Fibroblast of skin of left quadriceps (primary cell): ENCODE data around the gene TAF9.
"Not testable (repeated sequence)": the region's sequence is repeated elsewhere in the genome, so short reads cannot be mapped to it uniquely, and the experiment has no call there.

ENCODE experiments used
- DNase-seq, 2 experiments: peaks; one replicate each; pipeline ENCODE4 v3.0.0-alpha.2; 2013; ENCODE audit warnings: low read depth in 2 of 2

Gene TAF9

GRCh38 chr5:69369340-69370121 lies at the start of gene TAF9, which contains the start of the genes AK6 and RAD17:
TSS of gene TAF9 (minus strand) at chr5:69369520. CDS start at chr5:69365737, 3,783 bp downstream.
TSS of gene AK6 (minus strand) at chr5:69369520. CDS start at chr5:69369490, 30 bp downstream.
TSS of gene RAD17 (plus strand) at chr5:69369818. CDS start at chr5:69372209, 2,391 bp downstream.
- peak; percentile 79 to 81 for DNase-seq

- DNase-seq, result no peak
Measured at GRCh38 chr5:69418554-69418953, 49.2 kb upstream of the TAF9 start.

GRCh38 chr5:69416699-69417098 lies 47.4 kb upstream of the TAF9 start:
- DNase-seq, result no peak

DNA sequence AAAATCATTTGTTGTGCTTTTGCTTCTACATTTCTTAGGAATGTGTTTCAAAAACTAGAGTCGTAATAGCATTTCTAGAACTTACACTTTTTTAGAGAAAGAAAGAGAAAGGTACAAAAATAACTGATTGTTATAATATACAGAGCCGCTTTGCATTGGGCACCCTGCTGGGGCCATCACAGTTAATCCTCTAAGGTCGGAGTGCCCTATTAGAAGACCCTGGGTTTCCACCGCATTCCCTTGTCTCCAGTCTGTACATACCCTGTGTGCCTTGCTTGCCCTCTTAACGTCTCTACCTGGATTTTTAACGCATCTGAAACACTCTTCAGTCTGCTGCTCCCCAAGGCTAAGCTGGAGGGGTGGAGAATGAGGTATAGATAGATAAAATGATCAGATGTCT lies 46.9 kb upstream of the TAF9 start:
- DNase-seq, result no peak

GRCh38 chr5:69415584-69415958 lies 46.3 kb upstream of the TAF9 start:
- no peak for DNase-seq

DNA sequence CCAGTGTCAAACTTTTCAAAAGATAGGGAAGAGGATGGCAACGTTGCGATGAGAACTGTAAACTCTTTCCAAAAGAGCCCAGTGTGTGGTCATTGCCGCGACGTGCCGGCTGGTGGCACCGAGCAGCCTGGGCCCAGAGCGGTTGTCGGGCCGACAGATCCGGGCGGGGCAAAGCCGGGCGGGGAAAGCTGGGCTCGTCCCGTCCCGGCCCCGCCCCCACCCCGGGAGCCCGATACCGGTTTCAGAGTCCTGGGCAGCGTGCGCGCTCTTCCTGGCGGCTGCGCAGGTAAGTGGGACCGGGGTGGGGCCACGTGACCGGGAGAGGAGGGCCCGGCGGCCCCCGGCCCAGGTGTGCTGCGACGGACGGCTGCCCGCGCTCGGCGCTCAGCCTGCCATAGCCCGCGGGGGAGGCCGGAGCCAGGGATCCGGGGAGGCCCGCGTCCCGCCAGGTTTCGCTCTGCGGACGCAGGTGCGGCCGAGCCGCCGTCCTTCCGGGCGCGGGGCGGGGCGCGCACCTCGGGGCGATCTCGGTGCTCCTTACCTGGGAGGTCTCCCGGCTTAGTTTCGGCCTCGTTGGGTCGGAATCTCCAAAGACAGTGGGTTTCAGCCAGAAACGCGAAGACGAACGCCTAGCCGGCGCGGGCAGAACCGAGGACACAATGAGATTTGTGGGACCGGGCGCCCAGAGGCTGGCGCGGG lies 45.7 kb upstream of the TAF9 start, which contains the start of gene MARVELD2:
Gene MARVELD2, plus strand, starts transcription at position 232 of the 699 bp plus-strand sequence. CDS start 4,270 bp downstream, outside the sequence.
- DNase-seq, result no peak

GRCh38 chr5:69404659-69405330 lies 35.5 kb upstream of the TAF9 start:
- no peak for DNase-seq

- no peak for DNase-seq
Measured at GRCh38 chr5:69378376-69378775, 9.1 kb upstream of the TAF9 start.

DNA sequence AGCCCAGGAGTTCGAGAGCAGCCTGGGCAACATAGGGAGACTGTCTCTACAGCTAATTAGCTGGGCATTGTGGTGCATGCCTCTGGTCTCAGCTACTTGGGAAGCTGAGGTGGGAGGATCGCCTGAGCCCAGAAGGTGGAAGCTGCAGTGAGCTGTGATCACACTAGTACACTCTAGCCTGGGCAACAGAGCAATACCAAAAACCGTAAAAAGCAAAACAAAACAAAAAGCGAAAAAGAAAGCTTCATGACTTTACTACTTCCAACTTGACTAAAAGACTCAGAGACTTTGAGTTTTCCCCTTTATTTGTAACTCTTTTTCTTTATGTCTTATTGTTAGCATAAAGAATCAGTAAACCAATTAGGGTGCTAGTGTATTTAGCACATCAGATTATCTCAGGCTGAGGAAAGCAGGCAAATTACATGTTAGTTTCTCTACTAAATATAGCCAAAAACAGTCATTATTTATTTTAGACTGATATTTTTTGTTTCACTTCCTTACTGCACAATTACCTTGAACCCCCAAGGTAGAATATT lies 5.7 kb upstream of the TAF9 start:
- no peak for DNase-seq

DNA sequence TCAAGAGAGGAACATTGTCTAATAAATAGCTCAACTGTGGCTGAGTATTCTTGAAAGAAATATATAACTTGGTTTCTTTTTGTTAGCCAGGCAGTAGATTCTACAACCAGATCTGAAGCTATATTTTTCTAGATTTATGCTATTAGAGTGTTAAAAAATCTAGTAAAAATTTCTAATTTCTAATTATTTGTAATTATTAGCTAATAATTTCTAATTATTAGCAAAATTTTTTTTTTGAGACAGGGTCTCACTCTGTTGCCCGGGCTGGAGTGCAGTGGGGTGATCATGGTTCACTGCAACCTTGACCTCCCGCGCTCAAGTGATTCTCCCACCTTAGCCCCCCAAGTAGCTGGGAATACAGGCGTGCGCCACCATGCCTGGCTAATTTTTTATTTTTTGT lies 3.1 kb upstream of the TAF9 start:
- no peak for DNase-seq

DNA sequence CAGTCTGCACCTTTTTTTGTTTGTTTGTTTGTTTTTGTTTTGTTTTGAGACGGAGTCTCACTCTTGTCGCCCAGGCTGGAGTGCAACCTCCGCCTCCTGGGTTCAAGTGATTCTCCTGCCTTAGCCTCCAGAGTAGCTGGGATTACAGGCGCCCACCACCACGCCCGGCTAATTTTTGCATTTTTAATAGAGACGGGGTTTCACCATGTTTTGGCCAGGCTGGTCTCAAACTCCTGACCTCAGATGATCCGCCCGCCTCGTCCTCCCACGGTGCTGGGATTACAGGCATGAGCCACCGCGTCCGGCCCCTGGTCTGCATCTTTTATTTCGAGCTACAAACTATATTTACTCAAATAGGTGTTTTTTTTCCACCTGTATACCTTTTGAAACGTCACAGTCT lies 1.0 kb upstream of the TAF9 start:
- DNase-seq, result not testable (repeated sequence)

GRCh38 chr5:69368458-69369339 lies 621 bp downstream of the TAF9 start:
- no peak for DNase-seq

DNA sequence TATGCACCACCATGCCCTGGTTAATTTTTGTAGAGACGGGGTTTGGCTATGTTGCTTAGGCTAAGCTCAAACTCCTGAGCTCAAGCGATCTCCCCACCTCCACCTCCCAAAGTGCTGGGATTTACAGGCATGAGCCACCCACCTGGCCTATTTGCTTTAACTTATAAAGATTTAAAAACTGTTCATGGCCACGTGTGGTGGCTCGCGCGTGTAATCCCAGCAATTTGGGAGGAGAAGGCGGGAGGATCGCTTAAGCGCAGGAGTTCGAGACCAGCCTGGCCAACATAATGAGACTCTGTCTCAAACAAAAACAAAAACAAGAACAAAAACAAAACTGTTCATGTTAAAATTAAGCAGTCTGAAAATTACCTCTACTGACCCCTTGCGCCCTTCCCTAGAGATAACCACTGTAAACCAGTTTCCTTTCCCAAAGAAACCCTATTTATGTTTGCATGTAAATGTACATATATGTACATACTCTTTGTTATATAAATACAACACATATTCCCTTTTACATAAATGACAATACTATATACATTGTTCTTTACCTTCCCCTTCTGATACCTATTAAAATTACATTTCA lies 1.5 kb downstream of the TAF9 start:
- no peak for DNase-seq

DNA sequence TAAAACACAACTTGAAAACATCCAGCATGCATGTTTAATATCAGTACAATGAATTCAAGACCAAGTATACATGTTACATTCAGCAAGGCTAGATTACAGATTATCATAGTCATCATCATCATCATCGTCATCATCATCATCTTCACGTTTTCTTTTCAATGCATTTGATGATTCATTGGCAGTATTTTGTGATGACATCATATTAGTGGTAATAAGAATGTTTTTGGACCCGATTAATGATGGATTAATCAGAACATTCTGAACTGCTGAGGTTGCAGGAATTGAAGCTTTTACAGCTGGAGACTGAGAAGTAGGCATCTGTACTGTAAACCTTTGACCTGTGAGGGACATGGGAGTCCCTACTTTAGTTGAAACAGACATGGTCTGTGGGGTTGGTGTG lies 4.5 kb downstream of the TAF9 start:
- DNase-seq, result no peak

- no peak for DNase-seq
Measured at GRCh38 chr5:69364414-69364813, 4.9 kb downstream of the TAF9 start.

- DNase-seq, result no peak
Measured at GRCh38 chr5:69360442-69360841, 8.9 kb downstream of the TAF9 start.

- DNase-seq, result no peak
Measured at GRCh38 chr5:69359699-69360098, 9.6 kb downstream of the TAF9 start.

GRCh38 chr5:69350664-69351063 lies 18.7 kb downstream of the TAF9 start:
- no peak for DNase-seq

DNA sequence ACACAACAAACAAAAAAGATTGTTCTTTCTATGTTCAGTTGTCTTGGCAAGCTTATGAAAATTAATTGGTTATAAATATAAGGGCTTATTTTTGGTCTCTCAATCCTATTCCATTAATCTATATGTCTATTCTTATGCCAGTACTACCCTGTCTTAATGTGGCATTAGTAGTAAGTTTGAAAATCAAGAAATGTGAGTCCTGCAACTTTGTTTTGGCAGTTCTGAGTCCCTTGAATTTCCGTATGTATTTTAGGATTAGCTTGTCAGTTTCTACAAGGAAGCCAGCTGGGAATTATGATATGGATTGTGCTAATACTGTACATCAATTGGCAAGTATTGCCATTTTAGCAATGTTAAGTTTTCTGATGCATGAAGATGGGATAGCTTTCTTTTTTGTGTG lies 26.2 kb downstream of the TAF9 start:
- no peak for DNase-seq

DNA sequence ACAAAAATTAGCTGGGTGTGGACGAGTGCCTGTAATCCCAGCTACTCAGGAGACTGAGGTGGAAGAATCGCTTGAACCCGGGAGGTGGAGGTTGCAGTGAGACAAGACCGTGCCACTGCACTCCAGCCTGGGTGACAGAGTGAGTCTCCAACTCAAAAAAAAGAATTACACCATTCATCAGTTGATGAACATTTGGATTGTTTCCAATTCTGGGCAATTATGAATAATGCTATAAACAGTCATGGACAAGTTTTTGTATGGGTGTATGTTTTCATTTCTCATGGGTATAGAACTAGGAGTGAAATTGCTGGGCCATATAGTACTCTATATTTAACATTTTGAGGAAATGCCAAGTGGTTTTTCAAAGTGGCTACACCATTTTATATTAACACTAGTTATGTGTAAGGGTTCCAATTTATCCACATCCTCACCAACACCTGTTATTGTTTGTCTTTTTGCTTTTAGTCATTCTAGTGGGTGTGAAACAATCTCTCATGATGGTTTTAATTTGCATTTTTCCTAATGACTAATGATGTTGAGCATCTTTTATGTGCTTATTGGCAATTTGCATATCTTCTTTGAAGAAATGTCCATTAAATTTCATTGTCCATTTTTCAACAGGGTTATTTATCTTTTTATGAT lies 27.7 kb downstream of the TAF9 start:
- DNase-seq, result no peak
